NCI-H2081 treated with DMSO at 0.1 percent for 48 hours (cell line): ENCODE results near the gene EVI2A.
"Not testable (repeated sequence)": the region's sequence is repeated elsewhere in the genome, so short reads cannot be mapped to it uniquely, and the experiment has no call there.

ENCODE experiments used
- DNase-seq: peaks from one replicate; lab custom pipeline; 2025; lab: John Stamatoyannopoulos, UW

Gene EVI2A

DNA sequence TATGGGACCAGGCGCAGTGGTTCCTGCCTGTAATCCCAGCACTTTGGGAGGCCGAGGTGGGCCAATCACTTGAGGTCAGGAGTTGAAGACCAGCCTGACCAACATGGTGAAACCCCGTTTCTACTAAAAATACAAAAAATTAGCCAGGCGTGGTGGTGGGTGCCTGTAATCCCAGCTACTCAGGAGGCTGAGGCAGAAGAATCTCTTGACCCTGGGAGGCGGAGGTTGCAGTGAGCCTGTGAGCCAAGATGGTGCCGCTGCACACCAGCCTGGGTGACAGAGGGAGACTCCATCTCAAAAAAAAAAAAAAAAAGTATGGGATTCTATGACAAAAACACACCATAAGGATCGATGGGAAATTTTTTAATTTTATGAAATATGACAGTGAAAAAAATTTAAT, 9.2 kb downstream of the EVI2A start:
- DNase-seq = not testable (repeated sequence)

GRCh38 chr17:31311526-31311925, 9.9 kb downstream of the EVI2A start:
- no peak for DNase-seq

DNA sequence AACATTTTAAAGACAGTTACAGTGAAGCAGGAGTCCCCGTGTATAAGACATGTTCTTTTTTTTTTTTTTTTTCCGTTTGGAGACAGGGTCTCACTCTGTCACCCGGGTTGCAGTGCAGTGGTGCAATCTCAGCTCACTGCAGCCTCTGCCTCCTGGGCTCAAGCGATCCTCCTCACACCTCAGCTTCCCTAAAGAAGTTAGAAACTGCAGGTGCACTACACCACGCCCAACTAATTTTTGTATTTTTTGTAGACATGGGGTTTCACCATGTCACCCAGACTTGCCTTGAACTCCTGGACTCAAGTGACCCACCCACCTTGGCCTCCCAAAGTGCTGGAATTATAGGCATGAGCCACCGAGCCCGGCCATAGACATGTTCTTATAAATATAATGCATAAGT, 10.5 kb downstream of the EVI2A start:
- no peak for DNase-seq

DNA sequence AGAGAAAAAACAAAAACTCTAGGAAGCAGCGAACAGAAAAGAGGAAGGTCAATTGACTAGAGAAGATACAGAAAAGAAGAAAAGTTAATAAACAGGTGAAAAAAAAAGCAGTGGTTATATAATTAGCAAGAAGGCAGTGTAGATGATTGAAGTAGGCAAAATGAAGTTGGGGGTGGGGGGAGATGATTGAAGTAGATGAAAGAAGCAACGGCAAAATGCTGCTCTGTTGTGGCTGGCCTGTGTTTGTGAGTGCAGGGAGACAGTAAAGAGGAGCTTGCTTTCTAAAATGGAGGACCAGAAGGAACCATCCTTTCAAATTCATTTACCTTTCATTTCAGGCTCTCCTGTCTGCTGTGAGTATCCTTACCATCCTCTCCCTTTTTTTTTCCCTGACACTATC, 11.2 kb downstream of the EVI2A start:
- DNase-seq = no peak

DNA sequence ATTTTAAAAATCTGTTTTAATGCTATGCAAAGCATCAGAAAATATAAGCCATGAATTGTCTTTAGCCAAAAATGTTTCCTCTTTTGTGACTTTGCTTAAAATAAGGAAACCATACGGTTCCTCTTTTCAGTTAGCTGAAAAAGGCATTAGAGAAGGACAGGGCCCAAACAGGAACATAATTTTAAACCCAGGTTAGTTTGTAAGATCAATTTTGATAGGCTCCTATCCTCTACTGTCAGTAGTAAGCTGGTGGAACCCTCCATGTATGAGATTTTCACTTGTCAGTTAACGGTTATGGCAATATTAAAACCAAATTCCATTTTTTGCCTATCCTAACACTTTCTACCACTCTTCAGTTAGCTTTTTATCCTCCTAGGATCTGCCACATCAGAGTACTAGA, 11.9 kb downstream of the EVI2A start:
- no peak for DNase-seq

DNA sequence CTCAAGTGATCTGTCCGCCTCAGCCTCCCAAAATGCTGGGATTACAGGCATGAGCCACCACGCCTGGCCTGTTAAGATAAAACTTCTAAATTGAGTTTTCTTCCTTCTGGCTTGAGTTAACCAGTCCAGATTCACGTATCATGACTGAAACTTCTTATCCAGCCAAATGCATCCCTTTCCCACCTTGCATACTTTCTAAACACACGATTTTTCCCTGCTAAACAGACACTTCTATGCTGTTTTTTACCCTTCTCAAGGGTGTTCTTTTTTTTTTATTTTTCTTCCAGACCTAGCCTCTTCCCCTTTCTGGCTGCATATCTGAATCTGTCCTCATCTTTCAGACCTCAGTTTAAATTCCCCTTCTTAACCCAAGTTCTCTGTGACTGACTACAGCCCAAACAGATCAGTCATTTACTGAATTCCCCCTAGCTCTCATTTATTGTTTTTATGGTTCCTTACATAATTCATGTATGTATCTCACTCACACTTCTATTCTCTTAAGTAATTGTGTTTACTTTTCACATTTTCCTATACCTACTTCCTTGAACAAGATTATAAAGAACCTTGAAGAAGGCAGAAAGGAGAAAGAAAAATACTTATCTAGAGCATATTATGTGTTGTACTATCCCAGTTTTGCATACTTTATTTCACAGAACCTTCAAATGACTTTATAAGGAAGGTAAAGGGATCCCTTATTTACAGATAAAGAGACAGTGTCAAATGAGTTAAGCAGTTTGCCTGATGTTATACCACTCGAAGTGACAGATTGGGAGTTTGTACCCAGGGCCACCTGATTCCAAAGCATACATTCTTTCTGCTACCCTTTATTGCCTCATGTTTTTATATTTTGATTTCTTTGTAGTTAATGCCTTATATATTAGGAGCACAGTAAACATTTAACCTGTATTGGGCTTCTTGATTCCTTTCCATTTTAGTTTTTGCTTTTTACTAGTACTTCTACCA, 12.8 kb downstream of the EVI2A start:
- DNase-seq = no peak

DNA sequence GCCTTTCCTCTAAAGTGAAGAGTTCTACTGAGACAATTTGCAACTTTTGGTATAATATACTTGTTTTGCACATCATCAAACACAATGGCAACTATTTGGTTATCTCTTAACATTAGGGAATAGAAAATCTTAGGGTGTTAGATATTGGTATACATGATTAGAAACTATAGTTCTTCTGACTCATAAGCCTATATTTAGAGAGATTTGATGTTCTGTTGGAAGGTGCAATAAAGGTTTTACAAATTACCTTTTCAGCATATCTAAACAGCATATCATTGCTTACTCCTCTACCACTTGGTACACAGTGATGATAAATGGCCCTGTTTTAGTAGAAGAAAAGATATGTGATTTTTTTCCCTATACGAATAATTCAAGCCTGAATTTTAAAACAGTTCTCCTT, 13.8 kb downstream of the EVI2A start:
- DNase-seq = no peak

DNA sequence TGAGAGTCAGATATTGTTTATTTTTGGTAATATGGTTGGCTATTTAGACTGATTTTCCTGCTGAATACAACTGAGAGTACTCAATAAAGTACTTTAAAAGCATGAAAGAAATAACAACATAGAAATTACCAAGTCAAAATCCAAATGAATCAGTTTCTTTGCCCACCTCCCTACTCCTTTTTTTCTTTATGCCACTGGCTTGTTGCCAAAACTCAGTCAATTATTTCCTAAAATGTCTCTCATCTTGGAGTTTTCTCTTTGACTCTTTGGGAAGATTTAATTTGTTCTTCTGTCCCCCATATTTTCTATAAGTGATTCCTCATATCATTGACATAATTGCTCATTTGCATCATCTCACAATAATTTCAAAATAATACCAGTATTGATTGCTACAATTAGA, 21.8 kb downstream of the EVI2A start:
- no peak for DNase-seq

DNA sequence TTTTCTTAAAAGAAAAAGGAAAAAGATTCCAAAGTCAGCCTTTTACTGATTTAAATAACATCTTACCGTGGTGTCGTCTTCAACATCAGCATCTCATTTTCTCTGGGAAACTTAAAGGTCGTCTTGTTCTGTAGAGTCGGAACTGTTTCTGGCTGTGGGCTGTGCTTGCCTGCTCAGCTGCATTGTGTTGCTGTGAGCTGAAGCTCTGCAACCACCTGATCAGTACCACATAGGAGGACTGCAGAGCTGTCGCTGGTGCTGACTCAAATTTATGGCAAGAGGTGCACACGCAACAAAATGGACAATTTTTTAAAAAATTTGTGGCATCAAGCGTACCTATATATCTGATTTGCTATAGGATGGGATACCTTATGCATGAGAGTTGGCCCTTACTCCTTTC, 24.3 kb downstream of the EVI2A start, which contains the start of gene OMG:
Gene OMG, minus strand, starts transcription at position 150 of the 400 bp plus-strand sequence. CDS start 908 bp downstream, outside the sequence.
- no peak for DNase-seq

- no peak for DNase-seq
These were observed 25.3 kb downstream of the EVI2A start for GRCh38 chr17:31296142-31296541.

- no peak for DNase-seq
These were observed 25.9 kb downstream of the EVI2A start for GRCh38 chr17:31295489-31295871.

GRCh38 chr17:31294820-31295488, 26.5 kb downstream of the EVI2A start:
- DNase-seq = no peak

DNA sequence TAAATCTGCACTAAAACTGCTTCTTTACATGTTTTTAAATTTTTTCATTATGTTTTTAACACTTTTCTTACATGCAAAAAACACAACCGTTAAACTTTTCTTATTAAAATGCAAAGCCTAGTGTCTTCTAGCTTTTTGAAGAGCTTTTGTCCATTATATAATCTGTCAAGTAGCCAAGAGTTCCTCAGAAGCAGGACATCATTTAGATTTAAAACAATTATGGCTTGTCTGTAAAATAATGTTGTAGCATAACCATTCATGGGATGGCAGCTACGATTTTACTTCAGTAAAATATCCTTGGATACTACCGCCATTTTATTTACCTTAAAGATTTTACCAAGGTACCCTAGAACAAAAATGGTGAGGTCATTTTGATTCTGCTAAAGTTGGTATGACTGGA, 27.2 kb downstream of the EVI2A start:
- no peak for DNase-seq

- DNase-seq = no peak
These were observed 27.8 kb downstream of the EVI2A start for GRCh38 chr17:31293581-31293980.

GRCh38 chr17:31291820-31292219, 29.6 kb downstream of the EVI2A start:
- DNase-seq = no peak

DNA sequence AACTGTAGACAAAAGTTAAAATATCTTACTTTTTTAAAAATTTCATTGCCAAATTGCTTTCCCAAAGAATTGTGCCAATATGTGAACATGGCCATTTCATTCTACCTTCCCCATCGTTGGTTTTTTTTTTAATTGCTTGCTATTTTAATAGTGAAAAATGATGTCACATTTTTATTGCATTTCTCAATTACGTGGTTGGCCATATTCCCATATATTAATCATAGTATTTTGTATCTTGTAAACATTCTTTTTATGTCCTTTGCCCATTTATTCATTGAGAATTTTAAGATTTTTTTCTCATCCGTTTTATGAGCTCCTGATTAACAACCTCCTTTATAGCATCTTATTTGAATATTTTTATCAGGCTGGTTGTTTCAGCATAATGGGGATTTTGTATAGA, 31.6 kb downstream of the EVI2A start:
- DNase-seq = no peak

GRCh38 chr17:31287932-31288331, 33.5 kb downstream of the EVI2A start:
- DNase-seq = not testable (repeated sequence)

DNA sequence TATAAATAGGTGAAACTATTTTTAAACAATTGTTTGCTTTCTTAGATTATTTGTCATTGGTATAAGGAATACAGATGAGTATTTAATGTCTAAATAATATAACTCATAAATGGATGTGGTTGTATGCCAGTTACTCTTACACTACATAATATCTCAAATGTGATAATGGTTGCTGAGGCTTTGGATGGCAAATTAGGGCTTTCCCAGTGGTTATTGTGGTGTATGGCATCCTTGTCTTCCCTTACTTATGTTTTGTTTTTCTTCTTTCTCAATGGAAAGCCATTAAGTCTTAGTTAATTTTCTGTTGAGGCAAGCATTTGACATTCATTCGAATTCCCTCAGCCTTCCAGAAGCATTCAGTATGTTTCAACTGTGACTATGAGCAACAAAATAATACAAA, 34.8 kb downstream of the EVI2A start:
- DNase-seq = no peak

DNA sequence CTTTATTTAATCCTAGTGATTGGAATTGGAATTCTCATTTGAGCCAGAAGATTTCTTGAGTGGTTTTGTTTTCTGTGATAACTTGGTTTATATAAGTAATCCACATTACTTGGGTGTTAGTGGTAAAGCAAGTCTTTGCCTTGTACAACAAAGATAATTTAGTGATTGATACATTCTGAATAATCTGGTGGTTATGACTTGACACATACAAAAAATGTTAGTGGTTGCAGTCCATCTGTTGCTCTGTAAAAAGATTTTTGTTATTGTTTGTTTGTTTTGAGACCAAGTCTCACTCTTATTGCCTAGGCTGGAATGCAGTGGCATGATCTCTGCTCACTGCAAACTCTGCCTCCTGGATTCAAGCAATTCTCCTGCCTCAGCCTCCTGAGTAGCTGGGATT, 37.6 kb downstream of the EVI2A start:
- no peak for DNase-seq

- no peak for DNase-seq
These were observed 40.4 kb downstream of the EVI2A start for GRCh38 chr17:31281061-31281460.

DNA sequence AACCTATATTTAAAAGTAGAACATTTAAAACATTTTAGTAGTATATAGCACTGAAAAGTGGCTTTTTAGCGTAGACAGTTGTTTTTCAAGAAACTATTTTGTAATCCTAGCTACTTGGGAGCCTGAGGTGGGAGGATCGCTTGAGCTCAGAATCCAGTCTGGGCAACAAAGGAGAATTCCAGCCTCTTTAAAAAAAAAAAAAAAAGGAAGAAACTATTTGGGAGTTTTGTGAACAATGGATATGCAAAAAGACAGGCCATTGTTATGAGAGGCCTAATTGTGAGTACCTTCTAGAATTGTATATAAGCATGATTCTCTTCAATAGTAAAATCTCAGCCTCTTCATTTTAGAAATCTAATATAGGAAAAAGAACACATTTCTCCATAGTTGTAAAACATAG, 42.0 kb downstream of the EVI2A start:
- DNase-seq = no peak

DNA sequence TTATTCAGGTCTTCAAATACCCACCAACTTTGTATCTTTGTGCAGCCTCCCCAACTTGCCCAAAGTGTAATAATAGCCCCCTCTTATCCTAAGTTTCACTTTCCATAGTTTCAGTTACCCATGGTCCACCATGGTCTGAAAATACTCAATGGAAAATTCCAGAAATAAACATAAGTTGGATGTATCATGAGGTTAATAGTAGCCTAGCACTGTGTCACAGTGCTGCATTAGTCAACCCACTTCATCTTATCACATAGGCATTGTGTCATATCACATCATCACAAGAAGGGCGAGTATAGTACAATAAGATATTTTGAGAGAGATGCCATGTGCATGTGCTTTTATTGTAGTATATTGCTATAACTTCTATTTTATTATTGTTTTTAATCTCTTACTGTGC, 46.3 kb downstream of the EVI2A start:
- no peak for DNase-seq

GRCh38 chr17:31274252-31274651, 47.2 kb downstream of the EVI2A start:
- peak; percentile 3 for DNase-seq
